ENCODE data around the gene TMEM201. TPM values are rescaled to one million over a fixed set of nuclear protein-coding genes. Genes with fewer than 3 reads are reported as not detected.

TMEM201 gene
- total RNA-seq, 1 donor from 2014 or later: 12.0 TPM

GRCh38 chr1:9629445-9630201 is 40.9 kb downstream of the TMEM201 start:
- Histone ChIP-seq H3K27ac (peak overlapping the region; percentile 23), H3K4me1 (peaks cover 13% of the 10 kb centered on the region), H3K27me3 (no peaks in the 10 kb centered on the region), H3K9me3 (no peaks in the 10 kb centered on the region), H3K4me3 (peak overlapping the region in 1 of 2 donors; percentile 2), H3K36me3 (no peaks in the 10 kb centered on the region)
- no peak for DNase-seq (ENCODE audit: extremely low spot score in 2 of 2)
- TF ChIP-seq CTCF (IDR thresholded peaks at IDR 0.05) (no peak), POLR2AphosphoS5 (IDR thresholded peaks at IDR 0.05; ENCODE audit: insufficient read depth in 1 of 2, low read depth in 1 of 2) (no peak), POLR2A (IDR thresholded peaks at IDR 0.05) (no peak)
- intact Hi-C loops (cut with DNase I): loop anchor here (5.0 kb wide), 1 partner anchor 238 kb away; no protein-coding TSS in a partner anchor

GRCh38 chr1:9630331-9631111 is 41.8 kb downstream of the TMEM201 start:
- H3K27ac ChIP-seq: no peak overlapping the region
- intact Hi-C loops (cut with DNase I): no loop called here
- no peaks in the 10 kb centered on the region for H3K9me3 ChIP-seq
- no peaks in the 10 kb centered on the region for H3K36me3 ChIP-seq
- peaks cover 13% of the 10 kb centered on the region for H3K4me1 ChIP-seq
- no peak for TF ChIP-seq CTCF (IDR thresholded peaks at IDR 0.05)
- no peak for TF ChIP-seq POLR2A (IDR thresholded peaks at IDR 0.05)
- TF ChIP-seq POLR2AphosphoS5 (IDR thresholded peaks at IDR 0.05; ENCODE audit: insufficient read depth in 1 of 2, low read depth in 1 of 2): no peak
- H3K27me3 ChIP-seq: no peaks in the 10 kb centered on the region
- no peak overlapping the region for H3K4me3 ChIP-seq
- no peak for DNase-seq (ENCODE audit: extremely low spot score in 2 of 2)

- Histone ChIP-seq H3K27me3 (no peaks in the 10 kb centered on the region), H3K36me3 (no peaks in the 10 kb centered on the region), H3K4me3 (no peak overlapping the region), H3K4me1 (peaks cover 9% of the 10 kb centered on the region), H3K27ac (no peak overlapping the region), H3K9me3 (no peaks in the 10 kb centered on the region)
- no peak for DNase-seq (ENCODE audit: extremely low spot score in 2 of 2)
- no peak for TF ChIP-seq POLR2A (IDR thresholded peaks at IDR 0.05)
- no peak for TF ChIP-seq POLR2AphosphoS5 (IDR thresholded peaks at IDR 0.05; ENCODE audit: insufficient read depth in 1 of 2, low read depth in 1 of 2)
- TF ChIP-seq CTCF (IDR thresholded peaks at IDR 0.05): no peak
- intact Hi-C loops (cut with DNase I): no loop called here
Observed at GRCh38 chr1:9631613-9632012, 42.9 kb downstream of the TMEM201 start.

GRCh38 chr1:9633493-9633892 is 44.8 kb downstream of the TMEM201 start:
- no peak for DNase-seq (ENCODE audit: extremely low spot score in 2 of 2)
- Histone ChIP-seq H3K4me3 (no peak overlapping the region), H3K9me3 (no peaks in the 10 kb centered on the region), H3K4me1 (no peaks in the 10 kb centered on the region), H3K27me3 (no peaks in the 10 kb centered on the region), H3K36me3 (no peaks in the 10 kb centered on the region), H3K27ac (no peak overlapping the region)
- intact Hi-C loops (cut with DNase I): no loop called here
- TF ChIP-seq POLR2A (IDR thresholded peaks at IDR 0.05): no peak
- no peak for TF ChIP-seq POLR2AphosphoS5 (IDR thresholded peaks at IDR 0.05; ENCODE audit: insufficient read depth in 1 of 2, low read depth in 1 of 2)
- TF ChIP-seq CTCF (IDR thresholded peaks at IDR 0.05): no peak
